Thoracic aorta (tissue), 2 donors: ENCODE measurements around the gene CPAMD8. TPM values are rescaled to one million over a fixed set of nuclear protein-coding genes. Genes with fewer than 3 reads are reported as not detected.
"Not testable (repeated sequence)": the region's sequence is repeated elsewhere in the genome, so short reads cannot be mapped to it uniquely, and the experiment has no call there.

Experiments
- ATAC-seq: fragments of 150-250 bp; one replicate; pipeline ENCODE4 v1.8.0; 2017; ENCODE audit warnings: low read depth; ENCODE audit not compliant: insufficient number of reproducible peaks, low FRiP score
- DNase-seq: peaks from one replicate; pipeline ENCODE4 v3.0.0-alpha.2; 2020; ENCODE audit warnings: low spot score
- H3K27ac ChIP-seq, 2 donors: fragments of 200-600 bp; sonication (generic); 1 replicate in 1 of 2; 2 replicates in 1 of 2; pipeline ENCODE4 v1.5.1; 2016; ENCODE audit warnings: mild to moderate bottlenecking in 2 of 2, moderate library complexity in 2 of 2
- H3K27me3 ChIP-seq: fragments of 200-600 bp; sonication (generic); replicated peaks from 2 replicates; pipeline ENCODE4 v1.6.0; 2016; ENCODE audit warnings: mild to moderate bottlenecking; ENCODE audit not compliant: insufficient read depth
- H3K36me3 ChIP-seq: fragments of 200-600 bp; sonication (generic); one replicate; pipeline ENCODE4 v1.5.1; 2016
- H3K4me1 ChIP-seq, 2 donors: fragments of 200-600 bp; sonication (generic); 1 replicate in 1 of 2; 2 replicates in 1 of 2; pipeline versions ENCODE4 v1.5.1 to v1.6.0; 2016; ENCODE audit warnings: low read depth in 2 of 2, mild to moderate bottlenecking in 1 of 2; ENCODE audit not compliant: control insufficient read depth in 1 of 2
- H3K4me3 ChIP-seq: fragments of 200-600 bp; sonication (generic); 2 replicates; pipeline ENCODE4 v1.5.1; 2016; ENCODE audit warnings: mild to moderate bottlenecking
- H3K9me3 ChIP-seq: fragments of 200-600 bp; sonication (generic); 2 replicates; pipeline ENCODE4 v1.5.1; 2016
- total RNA-seq, 2 donors: library from RNA; depleted of rRNA; stranded (reverse); fragments of >200 nt; gene quantifications; one replicate each; pipeline versions ENCODE4 v1.1.0 to v1.2.3, GENCODE V29; 2016
- TF ChIP-seq, protein P1 (sequence below): fragments of 200-600 bp; sonication (generic); IDR thresholded peaks from one replicate; pipeline ENCODE4 v1.5.1; 2019; ENCODE audit warnings: antibody characterized with exemption

Gene CPAMD8
- total RNA-seq, 2 donors from 2014 or later, result 27.3 to 36.4 TPM

DNA sequence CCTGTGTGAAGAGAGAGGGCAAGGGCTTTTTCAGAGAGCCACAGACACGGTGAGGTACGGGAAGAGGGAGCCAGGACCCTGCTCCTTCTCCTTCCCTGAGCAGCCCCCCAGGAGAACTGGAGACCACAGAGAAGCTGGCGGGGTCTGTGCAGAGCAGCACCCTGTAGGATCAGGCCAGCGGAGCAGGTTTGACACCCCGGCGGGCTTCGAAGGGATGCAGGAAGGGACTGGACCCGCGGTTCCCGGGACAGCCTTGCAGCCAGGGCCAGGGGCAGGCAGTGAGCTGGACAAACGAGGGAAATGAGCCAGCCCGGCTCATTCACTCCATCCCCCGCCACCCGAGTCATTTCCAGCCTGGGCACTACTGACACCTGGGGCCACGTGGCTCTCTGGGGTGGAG lies 22.2 kb downstream of the CPAMD8 start:
- no peaks in the 10 kb centered on the region for H3K4me1 ChIP-seq
- H3K27ac ChIP-seq, result no peak overlapping the region
- no peaks in the 10 kb centered on the region for H3K27me3 ChIP-seq
- H3K4me3 ChIP-seq, result no peak overlapping the region
- H3K36me3 ChIP-seq, result no peaks in the 10 kb centered on the region
- DNase-seq (no peak), ATAC-seq (no peak)
- TF ChIP-seq, protein P1, sequence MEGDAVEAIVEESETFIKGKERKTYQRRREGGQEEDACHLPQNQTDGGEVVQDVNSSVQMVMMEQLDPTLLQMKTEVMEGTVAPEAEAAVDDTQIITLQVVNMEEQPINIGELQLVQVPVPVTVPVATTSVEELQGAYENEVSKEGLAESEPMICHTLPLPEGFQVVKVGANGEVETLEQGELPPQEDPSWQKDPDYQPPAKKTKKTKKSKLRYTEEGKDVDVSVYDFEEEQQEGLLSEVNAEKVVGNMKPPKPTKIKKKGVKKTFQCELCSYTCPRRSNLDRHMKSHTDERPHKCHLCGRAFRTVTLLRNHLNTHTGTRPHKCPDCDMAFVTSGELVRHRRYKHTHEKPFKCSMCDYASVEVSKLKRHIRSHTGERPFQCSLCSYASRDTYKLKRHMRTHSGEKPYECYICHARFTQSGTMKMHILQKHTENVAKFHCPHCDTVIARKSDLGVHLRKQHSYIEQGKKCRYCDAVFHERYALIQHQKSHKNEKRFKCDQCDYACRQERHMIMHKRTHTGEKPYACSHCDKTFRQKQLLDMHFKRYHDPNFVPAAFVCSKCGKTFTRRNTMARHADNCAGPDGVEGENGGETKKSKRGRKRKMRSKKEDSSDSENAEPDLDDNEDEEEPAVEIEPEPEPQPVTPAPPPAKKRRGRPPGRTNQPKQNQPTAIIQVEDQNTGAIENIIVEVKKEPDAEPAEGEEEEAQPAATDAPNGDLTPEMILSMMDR, result no peak
- no peaks in the 10 kb centered on the region for H3K9me3 ChIP-seq

- DNase-seq, result no peak
- H3K9me3 ChIP-seq, result no peaks in the 10 kb centered on the region
- H3K36me3 ChIP-seq, result no peaks in the 10 kb centered on the region
- no peaks in the 10 kb centered on the region for H3K4me1 ChIP-seq
- no peaks in the 10 kb centered on the region for H3K27me3 ChIP-seq
- no peak for ATAC-seq
- no peak overlapping the region for H3K27ac ChIP-seq
- H3K4me3 ChIP-seq, result no peak overlapping the region
- TF ChIP-seq, protein P1, result no peak
These were observed 24.2 kb downstream of the CPAMD8 start for GRCh38 chr19:17002455-17002854.

DNA sequence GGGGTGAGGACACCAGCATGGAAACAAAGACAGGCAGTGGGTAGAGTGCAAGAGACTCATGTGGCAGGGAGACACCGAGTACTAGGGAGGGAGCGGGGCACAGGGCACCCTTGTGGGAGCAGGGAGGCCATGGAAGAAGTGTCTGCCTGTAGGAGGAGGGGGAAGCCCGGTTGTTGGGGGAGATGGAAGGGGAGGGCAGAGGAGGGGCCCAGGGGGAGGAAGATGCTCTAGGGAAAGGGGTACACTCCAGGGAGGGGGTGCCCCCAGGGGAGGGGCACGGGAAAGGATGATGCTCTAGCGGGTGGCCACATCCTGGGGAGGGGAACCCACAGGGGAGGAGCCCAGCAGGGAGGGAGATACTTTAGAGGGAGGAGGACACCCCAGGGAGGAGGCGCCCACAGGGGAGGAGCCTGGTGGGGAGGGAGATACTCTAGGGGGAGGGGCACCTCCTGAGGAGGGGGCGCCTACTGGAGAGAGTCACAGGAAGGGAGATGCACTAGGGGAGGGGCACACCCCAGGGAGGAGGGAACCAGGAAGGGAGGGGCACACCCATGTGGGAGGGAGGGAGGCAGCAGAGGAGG lies 24.9 kb downstream of the CPAMD8 start:
- Histone ChIP-seq H3K36me3 (no peaks in the 10 kb centered on the region), H3K4me1 (no peaks in the 10 kb centered on the region), H3K27me3 (no peaks in the 10 kb centered on the region), H3K27ac (no peak overlapping the region), H3K4me3 (no peak overlapping the region), H3K9me3 (no peaks in the 10 kb centered on the region)
- DNase-seq, result no peak
- TF ChIP-seq, protein P1, result no peak
- no peak for ATAC-seq

- Histone ChIP-seq H3K27me3 (no peaks in the 10 kb centered on the region), H3K4me1 (no peaks in the 10 kb centered on the region), H3K9me3 (no peaks in the 10 kb centered on the region), H3K4me3 (no peak overlapping the region), H3K36me3 (no peaks in the 10 kb centered on the region), H3K27ac (no peak overlapping the region)
- DNase-seq (no peak), ATAC-seq (no peak)
- TF ChIP-seq, protein P1, result no peak
These were observed 27.9 kb downstream of the CPAMD8 start for GRCh38 chr19:16998635-16999194.

DNA sequence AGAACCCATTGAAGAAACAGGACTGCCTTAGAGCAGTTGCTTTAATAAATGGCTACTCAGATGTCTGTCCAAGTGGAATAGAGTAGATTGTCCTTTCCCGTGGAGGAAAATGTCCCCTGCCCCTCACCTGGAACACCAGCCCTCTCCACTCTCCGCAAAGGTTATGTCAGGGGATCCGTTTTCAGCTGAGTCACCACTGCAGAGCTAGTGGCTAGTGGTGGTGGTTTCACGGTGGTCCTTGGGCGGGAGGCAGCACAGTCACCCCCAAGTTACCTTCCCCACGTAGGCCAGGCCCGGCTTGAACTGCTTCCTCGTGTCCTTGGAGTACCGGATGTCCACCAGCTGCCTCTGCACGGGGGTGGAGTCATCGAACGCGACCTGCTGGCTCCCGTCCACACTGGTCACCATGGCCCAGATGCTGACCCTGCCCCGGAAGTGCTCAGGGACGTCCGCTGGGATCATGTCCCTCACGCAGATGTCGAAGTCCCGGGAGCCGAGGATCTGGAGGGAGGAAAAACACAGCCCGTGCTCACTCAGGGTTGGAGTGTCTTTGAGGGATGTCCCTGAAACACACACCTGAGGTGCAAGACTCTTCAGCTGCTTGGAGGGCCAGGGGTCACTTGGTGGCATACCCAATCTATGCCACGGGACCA lies 29.6 kb downstream of the CPAMD8 start:
- H3K4me3 ChIP-seq, DNase-seq, H3K27me3 ChIP-seq, ATAC-seq, H3K36me3 ChIP-seq, H3K27ac ChIP-seq, H3K4me1 ChIP-seq, H3K9me3 ChIP-seq: not testable (repeated sequence)
